Testis (tissue), 3 donors: ENCODE results near the gene FBXO40. TPM values are rescaled to one million over a fixed set of nuclear protein-coding genes. Genes with fewer than 3 reads are reported as not detected.
A peak's percentile ranks its signal among the peaks of the same experiment; 100 is the strongest.

Experiments
- DNase-seq: peaks from one replicate; pipeline ENCODE4 v3.0.0-alpha.2; 2019
- H3K27ac ChIP-seq, 2 donors: fragments of 200-600 bp; sonication (generic); one replicate each; pipeline ENCODE4 v1.5.1; 2019
- H3K27me3 ChIP-seq: fragments of 200-600 bp; sonication (generic); one replicate; pipeline ENCODE4 v1.5.1; 2019
- H3K36me3 ChIP-seq: fragments of 200-600 bp; sonication (generic); one replicate; pipeline ENCODE4 v1.5.1; 2017; ENCODE audit warnings: low read depth; ENCODE audit errors: missing control alignments
- H3K4me1 ChIP-seq: fragments of 200-600 bp; sonication (generic); one replicate; pipeline ENCODE4 v1.5.1; 2019
- H3K4me3 ChIP-seq, 2 donors: fragments of 200-600 bp; sonication (generic); one replicate each; pipeline ENCODE4 v1.5.1; 2017 to 2019
- H3K9me3 ChIP-seq: fragments of 200-600 bp; sonication (generic); one replicate; pipeline ENCODE4 v1.5.1; 2017
- POLR2A ChIP-seq: fragments of 450-650 bp; IDR thresholded peaks from one replicate; pipeline ENCODE4 v1.6.1; 2017; ENCODE audit warnings: antibody characterized with exemption, mild to moderate bottlenecking, moderate library complexity
- WGBS, 2 donors: methylation state at CpG; one replicate each; pipeline ENCODE4 v1.1.5; 2018; 5-methylcytosine and 5-hydroxymethylcytosine counted together
- intact Hi-C: fragments of 100-400 bp; cut with DNase I; formaldehyde crosslinking; loops from one replicate; pipeline ENCODE4 v1.15.1; 2023; ENCODE audit warnings: low total_unique reads
- polyA plus RNA-seq: library from polyadenylated mRNA; stranded (reverse); fragments of 350-450 nt; fragmentation: Illumina TruSeq; extraction: RNeasy Lipid Tissue Mini Kit (QIAGEN cat#74804); gene quantifications from one replicate; pipeline ENCODE4 v1.2.3, GENCODE V29; 2014; ENCODE audit warnings: low read depth, low replicate concordance; ENCODE audit not compliant: insufficient read depth
- total RNA-seq, 2 donors: library from RNA; depleted of rRNA; stranded (reverse); fragments of >200 nt; gene quantifications; one replicate each; pipeline ENCODE4 v1.2.3, GENCODE V29; 2016
- TF ChIP-seq, protein P1 (sequence below), 3 experiments: fragments of 450-650 bp in 2 of 3; fragments of 200-600 bp in 1 of 3; sonication (generic) in 1 of 3; IDR thresholded peaks; one replicate each; pipeline ENCODE4 v1.5.1; 2016 to 2019; ENCODE audit warnings: antibody characterized with exemption in 3 of 3, mild to moderate bottlenecking in 2 of 3, moderate library complexity in 1 of 3

FBXO40 gene
- total and polyA plus RNA-seq, 3 donors from 2014 or later: 0.31 to 0.68 (median 0.61) TPM

DNA sequence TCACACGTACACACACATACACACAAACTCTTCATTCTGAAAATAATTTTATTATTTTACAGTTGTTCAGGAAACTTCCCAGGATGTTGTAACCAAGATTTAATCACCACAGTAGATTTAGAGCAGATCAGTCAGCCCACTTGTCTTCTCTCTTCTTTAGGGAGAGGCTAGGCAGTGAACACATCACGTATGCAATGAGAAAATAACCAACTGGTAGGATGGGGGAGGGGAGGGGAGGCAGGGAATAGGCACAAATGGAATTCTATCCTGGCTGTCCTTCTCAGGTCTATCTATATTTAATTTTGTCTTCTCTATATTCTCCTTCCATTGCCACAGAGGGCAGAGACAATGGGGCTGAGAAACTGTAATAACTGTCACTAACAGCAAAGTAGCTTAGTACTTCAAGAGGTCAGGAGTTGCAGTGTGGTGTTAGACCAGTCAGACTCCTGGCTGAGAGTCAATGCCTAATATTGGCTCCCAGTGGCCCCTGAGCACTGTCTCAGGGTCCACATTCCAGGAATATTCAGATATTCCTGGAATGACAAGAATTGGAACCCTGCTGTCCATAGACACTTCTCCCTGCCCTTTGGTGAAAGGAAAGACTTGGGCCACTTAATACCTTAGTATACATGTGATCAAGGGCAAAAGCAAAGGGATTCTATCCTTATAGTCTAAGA, 70.1 kb downstream of the FBXO40 start:
- H3K4me3 ChIP-seq: no peak overlapping the region
- H3K4me1 ChIP-seq: no peaks in the 10 kb centered on the region
- WGBS, 2 donors: 82 to 88% methylated on average over 2 of the region's 2 CpGs
- H3K27ac ChIP-seq: no peak overlapping the region
- no peaks in the 10 kb centered on the region for H3K36me3 ChIP-seq
- TF ChIP-seq POLR2A: no peak
- TF ChIP-seq, protein P1, sequence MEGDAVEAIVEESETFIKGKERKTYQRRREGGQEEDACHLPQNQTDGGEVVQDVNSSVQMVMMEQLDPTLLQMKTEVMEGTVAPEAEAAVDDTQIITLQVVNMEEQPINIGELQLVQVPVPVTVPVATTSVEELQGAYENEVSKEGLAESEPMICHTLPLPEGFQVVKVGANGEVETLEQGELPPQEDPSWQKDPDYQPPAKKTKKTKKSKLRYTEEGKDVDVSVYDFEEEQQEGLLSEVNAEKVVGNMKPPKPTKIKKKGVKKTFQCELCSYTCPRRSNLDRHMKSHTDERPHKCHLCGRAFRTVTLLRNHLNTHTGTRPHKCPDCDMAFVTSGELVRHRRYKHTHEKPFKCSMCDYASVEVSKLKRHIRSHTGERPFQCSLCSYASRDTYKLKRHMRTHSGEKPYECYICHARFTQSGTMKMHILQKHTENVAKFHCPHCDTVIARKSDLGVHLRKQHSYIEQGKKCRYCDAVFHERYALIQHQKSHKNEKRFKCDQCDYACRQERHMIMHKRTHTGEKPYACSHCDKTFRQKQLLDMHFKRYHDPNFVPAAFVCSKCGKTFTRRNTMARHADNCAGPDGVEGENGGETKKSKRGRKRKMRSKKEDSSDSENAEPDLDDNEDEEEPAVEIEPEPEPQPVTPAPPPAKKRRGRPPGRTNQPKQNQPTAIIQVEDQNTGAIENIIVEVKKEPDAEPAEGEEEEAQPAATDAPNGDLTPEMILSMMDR (IDR thresholded peaks at IDR 0.05): no peak
- no peaks in the 10 kb centered on the region for H3K27me3 ChIP-seq
- DNase-seq: no peak
- intact Hi-C loops: no loop called here
- H3K9me3 ChIP-seq: no peaks in the 10 kb centered on the region

DNA sequence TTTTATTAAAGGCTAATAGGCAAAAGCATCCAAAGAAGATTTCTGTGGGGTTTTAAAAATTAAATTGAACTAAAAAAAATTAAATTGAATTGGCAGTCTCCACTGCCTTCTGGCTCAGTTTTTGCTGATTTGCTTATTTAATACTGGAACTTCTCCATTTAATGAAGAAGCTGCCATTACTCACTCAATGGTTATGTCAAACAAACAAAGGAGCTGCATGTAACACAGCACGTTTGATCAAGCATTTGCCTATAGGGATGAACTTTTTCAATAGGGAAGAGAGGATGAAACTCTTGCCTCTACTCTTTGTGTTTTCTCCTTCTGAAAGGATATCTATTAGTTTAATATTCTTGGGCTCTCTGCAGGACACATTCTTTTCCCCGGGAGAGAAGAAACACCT, 72.3 kb downstream of the FBXO40 start:
- no peaks in the 10 kb centered on the region for H3K27me3 ChIP-seq
- H3K4me3 ChIP-seq: no peak overlapping the region
- H3K9me3 ChIP-seq: no peaks in the 10 kb centered on the region
- H3K36me3 ChIP-seq: no peaks in the 10 kb centered on the region
- no peak for TF ChIP-seq POLR2A
- TF ChIP-seq, protein P1 (IDR thresholded peaks at IDR 0.05): no peak
- H3K4me1 ChIP-seq: no peaks in the 10 kb centered on the region
- DNase-seq: no peak
- intact Hi-C loops: no loop called here
- H3K27ac ChIP-seq: no peak overlapping the region
- 68 to 72% methylated on average over 2 of the region's 2 CpGs for WGBS, 2 donors

DNA sequence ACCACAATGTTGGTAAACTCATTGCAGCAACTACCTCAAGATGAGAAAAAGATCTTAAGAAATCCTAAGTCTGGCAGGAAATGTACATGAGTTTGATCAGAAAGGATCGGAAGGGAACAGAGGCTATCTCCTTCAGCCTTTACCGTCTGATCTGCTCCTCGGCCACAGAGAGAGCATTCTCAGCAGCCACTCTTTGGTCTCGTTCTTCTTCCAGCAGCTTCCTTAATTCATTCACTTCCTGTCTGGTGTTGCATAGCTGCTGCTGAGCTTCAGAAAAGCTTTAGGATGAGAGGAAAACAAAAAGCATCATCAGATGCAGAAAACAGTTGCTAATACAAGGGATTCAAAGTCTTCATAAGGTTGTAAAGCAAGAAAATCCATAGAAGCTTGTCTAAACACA, 74.2 kb downstream of the FBXO40 start:
- intact Hi-C loops: no loop called here
- Histone ChIP-seq H3K9me3 (no peaks in the 10 kb centered on the region), H3K27ac (peak overlapping the region in 1 of 2 donors; percentile 4), H3K36me3 (no peaks in the 10 kb centered on the region), H3K4me1 (no peaks in the 10 kb centered on the region), H3K4me3 (no peak overlapping the region), H3K27me3 (no peaks in the 10 kb centered on the region)
- DNase-seq: no peak
- TF ChIP-seq POLR2A: no peak
- TF ChIP-seq, protein P1 (IDR thresholded peaks at IDR 0.05): no peak
- 60 to 69% methylated on average over 4 of the region's 4 CpGs for WGBS, 2 donors

DNA sequence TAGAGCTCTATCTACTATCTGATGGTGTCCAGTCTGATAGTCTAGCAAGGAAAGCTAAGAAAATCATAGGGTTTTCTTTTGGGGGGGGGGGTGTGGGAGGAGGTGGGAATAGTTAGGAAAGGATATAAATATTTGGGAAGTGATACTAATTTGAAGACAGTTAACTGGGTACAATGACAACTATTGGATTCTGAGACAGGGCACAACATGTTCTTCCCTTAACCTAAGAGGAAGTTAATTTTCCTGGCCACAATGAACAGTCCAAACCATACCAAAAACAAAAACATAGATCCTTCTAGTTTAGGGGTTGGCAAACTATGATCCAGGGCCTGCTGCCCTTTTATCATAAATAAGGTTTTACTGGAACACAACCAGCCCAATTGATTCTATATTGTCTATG, 77.5 kb downstream of the FBXO40 start:
- Histone ChIP-seq H3K36me3 (no peaks in the 10 kb centered on the region), H3K27ac (peak overlapping the region in 1 of 2 donors; percentile 28), H3K4me3 (no peak overlapping the region), H3K9me3 (no peaks in the 10 kb centered on the region), H3K27me3 (no peaks in the 10 kb centered on the region), H3K4me1 (no peaks in the 10 kb centered on the region)
- no peak for DNase-seq
- intact Hi-C loops: no loop called here
- TF ChIP-seq, protein P1 (IDR thresholded peaks at IDR 0.05): no peak
- TF ChIP-seq POLR2A: no peak

DNA sequence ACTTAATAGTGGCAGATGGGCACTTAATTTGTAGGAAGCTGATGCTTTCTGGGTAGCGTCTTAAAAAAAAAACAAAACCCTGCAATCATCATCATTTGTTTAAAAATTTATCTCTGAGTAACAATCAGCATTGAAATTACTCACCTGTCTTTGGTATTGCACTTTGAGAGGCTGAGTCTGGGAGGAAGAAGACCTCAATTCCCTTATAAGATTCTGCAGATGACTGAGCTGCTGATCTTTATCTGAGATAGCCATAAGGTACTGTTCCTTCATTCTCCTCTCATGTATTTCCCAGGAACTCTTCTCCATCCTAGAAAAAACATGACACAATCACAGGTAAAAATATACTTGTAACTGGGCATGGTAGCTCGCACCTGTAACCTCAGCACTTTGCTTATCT, 84.0 kb downstream of the FBXO40 start:
- Histone ChIP-seq H3K4me3 (no peak overlapping the region), H3K9me3 (no peaks in the 10 kb centered on the region), H3K4me1 (peaks cover 5% of the 10 kb centered on the region), H3K27ac (no peak overlapping the region), H3K27me3 (no peaks in the 10 kb centered on the region), H3K36me3 (no peaks in the 10 kb centered on the region)
- 95 to 97% methylated on average over 2 of the region's 2 CpGs for WGBS, 2 donors
- no peak for TF ChIP-seq POLR2A
- TF ChIP-seq, protein P1 (IDR thresholded peaks at IDR 0.05): no peak
- intact Hi-C loops: no loop called here
- DNase-seq: no peak
